Ammon's horn (tissue), 1 donor: Measurements from ENCODE around the gene PRKACA.
"Not testable (repeated sequence)": the region's sequence is repeated elsewhere in the genome, so short reads cannot be mapped to it uniquely, and the experiment has no call there.

Experiments
- DNase-seq: peaks from one replicate; pipeline ENCODE4 v3.0.0-alpha.2; 2016; ENCODE audit warnings: low spot score

Gene PRKACA

GRCh38 chr19:14066134-14066533 lies 51.4 kb downstream of the PRKACA start:
- no peak for DNase-seq

DNA sequence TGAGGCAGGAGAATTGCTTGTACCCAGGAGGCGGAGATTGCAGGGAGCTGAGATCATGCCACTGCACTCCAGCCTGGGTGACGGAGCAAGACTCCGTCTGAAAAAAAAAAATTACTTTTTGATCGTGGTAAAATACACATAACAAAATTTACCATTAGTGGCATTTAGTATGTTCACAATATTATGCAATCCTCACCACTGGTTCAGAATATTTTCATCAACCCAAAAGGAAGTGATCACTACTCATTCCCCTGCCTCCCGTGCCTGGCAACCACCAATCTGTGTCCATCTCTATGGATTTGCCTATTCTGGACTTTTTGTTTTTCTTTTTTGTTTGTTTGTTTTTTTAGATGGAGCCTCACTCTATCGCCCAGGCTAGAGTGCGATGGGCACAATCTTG lies 54.5 kb downstream of the PRKACA start:
- DNase-seq, result no peak

- no peak for DNase-seq
Observed at GRCh38 chr19:14062558-14062855, 55.1 kb downstream of the PRKACA start.

- no peak for DNase-seq
Observed at GRCh38 chr19:14061751-14062557, 55.6 kb downstream of the PRKACA start, which contains the start of gene PALM3. PALM3 (minus strand) TSS chr19:14062076; CDS start chr19:14061980, 96 bp downstream.

GRCh38 chr19:14061081-14061749 lies 56.3 kb downstream of the PRKACA start:
- DNase-seq, result no peak

DNA sequence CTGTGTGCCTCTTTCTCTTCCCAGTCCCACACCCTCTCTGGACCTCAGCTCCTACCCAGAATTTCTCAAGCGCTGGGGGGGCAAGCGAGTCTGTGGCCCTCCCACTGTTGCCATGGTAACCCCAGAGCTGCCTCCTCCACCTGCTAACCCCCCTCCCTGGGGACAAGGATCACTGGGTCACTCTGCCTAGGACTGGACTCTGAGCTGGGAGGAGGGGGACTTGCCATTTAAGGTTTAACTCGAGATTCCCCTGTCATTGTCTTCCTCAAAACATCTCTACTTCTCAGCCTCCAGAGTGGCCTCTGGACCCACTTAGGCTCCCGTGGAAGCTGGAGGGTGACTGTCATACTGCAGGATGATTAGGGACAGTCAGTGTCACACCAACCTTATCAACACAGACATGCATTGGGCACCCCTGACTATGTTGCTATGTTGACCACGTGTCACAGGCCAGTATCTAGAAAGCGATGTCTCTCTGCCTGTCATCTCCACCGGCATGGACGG lies 57.9 kb downstream of the PRKACA start:
- no peak for DNase-seq

GRCh38 chr19:14059093-14059480 lies 58.5 kb downstream of the PRKACA start:
- DNase-seq, result no peak

DNA sequence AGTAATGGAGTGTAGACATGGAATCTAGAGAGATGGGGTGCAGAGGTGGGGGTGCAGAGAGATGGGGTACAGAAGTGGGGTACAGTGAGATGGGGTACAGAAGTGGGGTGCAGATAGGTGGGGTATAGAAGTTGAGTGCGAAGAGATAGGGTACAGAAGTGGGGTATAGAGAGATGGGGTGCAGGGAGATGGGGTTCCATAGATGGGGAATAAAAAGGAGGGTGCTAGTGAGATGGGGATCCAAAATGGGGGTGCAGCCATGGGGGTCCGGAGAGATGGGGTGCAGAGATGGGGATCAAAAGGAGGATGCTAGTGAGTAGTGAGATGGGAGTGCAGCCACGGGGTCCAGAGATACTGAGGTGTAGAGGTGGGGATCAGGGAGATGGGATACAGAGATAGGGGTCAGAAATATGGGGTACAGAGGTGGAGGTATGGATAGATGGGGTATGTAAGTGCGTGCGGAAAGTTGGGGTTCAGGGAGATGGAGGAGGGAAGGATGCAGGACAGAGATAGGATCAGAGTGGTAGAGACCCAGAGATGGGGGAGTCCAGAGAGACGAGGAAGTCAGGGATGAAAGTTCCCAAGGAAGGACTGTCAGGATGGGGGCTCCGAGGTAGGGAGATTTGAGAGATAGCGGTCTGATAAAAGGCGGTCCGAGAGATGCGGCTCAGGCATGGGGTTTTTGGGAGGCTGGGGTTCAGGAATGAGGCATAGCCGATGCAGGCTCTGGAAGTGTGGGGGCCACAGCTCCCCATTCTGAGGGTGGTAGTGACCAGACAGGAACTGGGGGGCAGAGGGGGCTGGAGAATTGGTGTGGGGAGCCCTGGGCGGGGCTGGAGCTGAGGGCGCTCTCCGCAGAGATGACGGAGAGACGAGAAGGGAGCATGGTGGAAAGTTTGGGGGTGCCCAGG lies 59.1 kb downstream of the PRKACA start:
- no peak for DNase-seq

- DNase-seq, result no peak
Observed at GRCh38 chr19:14056741-14057356, 60.7 kb downstream of the PRKACA start.

- DNase-seq, result no peak
Observed at GRCh38 chr19:14056069-14056666, 61.4 kb downstream of the PRKACA start.

GRCh38 chr19:14055396-14055795 lies 62.2 kb downstream of the PRKACA start:
- DNase-seq, result no peak

- no peak for DNase-seq
Observed at GRCh38 chr19:14054721-14055120, 62.8 kb downstream of the PRKACA start.

GRCh38 chr19:14054099-14054498 lies 63.5 kb downstream of the PRKACA start:
- no peak for DNase-seq

DNA sequence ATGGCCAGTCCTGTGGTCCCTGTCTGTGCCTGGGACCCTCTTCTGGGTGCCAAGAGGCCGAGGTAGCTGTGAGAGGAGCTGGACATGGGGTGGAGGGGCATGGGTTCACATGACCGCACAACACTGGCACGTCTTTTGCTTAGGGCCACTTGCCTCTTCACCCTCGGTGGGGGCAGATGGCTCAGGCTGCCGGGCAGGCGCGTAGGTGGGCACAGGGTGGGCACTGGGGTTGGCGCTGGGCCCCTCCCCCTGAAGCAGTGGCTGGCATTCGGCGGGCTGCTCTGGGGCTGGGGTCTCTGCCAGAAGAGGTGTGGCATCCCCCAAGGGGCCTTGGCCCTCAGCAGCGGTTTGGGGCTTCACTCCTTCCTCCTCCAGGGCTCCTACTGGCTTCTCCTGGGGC lies 64.1 kb downstream of the PRKACA start:
- no peak for DNase-seq

- no peak for DNase-seq
Observed at GRCh38 chr19:14053032-14053431, 64.5 kb downstream of the PRKACA start.

DNA sequence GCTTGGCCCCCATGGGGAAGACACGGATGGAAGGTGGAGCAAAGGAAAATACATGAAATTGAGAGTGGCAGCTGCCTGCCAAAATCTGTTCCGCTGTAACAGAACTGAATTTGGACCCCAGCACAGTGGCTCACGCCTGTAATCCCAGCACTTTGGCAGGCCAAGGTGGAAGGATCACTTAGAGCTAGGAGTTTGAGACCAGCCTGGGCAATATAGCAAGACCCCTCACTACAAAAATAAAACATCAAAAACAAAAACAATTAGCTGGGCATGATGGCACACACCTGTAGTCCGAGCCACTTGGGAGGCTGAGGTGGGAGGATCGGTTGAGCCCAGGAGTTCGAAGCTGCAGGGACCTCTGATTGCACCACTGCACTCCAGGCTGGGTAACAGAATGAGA lies 65.1 kb downstream of the PRKACA start:
- DNase-seq, result no peak

DNA sequence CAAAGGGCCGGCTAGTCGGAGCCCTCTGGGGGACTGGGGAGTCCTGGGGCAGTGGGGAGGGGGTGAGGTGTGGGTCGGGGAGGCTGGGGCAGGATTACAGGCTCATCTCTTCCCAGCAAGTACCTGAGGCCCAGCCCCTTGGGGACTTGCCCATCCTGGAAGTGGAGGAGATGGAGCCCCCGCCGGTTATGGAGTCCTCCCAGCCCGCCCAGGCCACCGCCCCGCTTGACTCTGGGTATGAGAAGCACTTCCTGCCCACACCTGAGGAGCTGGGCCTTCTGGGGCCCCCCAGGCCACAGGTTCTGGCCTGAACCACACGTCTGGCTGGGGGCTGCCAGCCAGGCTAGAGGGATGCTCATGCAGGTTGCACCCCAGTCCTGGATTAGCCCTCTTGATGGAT lies 65.6 kb downstream of the PRKACA start:
- no peak for DNase-seq

DNA sequence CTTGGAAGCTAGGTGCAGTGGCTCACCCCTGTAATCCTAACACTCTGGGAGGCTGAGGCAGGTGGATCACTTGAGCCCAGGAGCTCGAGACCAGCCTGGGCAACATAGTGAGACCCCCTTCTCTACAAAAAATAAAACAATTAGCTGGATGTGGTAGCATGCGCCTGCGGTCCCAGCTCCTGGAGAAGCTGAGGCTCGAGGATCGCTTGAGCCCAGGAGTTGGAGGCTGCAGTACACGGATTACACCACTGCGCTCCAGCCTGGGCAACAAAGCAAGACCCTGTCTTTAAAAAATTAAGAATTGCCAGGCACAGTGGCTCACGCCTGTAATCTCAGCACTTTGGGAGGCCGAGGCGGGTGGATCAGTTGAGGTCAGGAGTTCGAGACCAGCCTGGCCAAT lies 66.6 kb downstream of the PRKACA start:
- not testable (repeated sequence) for DNase-seq

- no peak for DNase-seq
Observed at GRCh38 chr19:14050512-14050911, 67.0 kb downstream of the PRKACA start.

- DNase-seq, result no peak
Observed at GRCh38 chr19:14048443-14049153, 69.0 kb downstream of the PRKACA start.

GRCh38 chr19:14047866-14048265 lies 69.7 kb downstream of the PRKACA start:
- not testable (repeated sequence) for DNase-seq
